KMS-11 (cell line): Measurements from ENCODE around the gene TRERF1.

ENCODE experiments used
- H2AFZ ChIP-seq: fragments of 200-600 bp; sonication (generic); 2 replicates; pipeline ENCODE4 v1.6.1; 2016; ENCODE audit warnings: antibody characterized with exemption, mixed run types, low read depth
- H3K27ac ChIP-seq: fragments of 200-600 bp; sonication (generic); 2 replicates; pipeline ENCODE4 v1.6.1; 2016; ENCODE audit warnings: mild to moderate bottlenecking, mixed run types
- H3K27me3 ChIP-seq: fragments of 200-600 bp; sonication (generic); 2 replicates; pipeline ENCODE4 v1.6.1; 2017; ENCODE audit warnings: mild to moderate bottlenecking, low read depth, mixed run types, moderate library complexity; ENCODE audit not compliant: insufficient read depth
- H3K36me3 ChIP-seq: fragments of 200-600 bp; sonication (generic); 2 replicates; pipeline ENCODE4 v1.6.1; 2017; ENCODE audit warnings: mild to moderate bottlenecking, mixed run types; ENCODE audit not compliant: insufficient read depth
- H3K4me1 ChIP-seq: fragments of 200-600 bp; sonication (generic); 2 replicates; pipeline ENCODE4 v1.6.1; 2016; ENCODE audit warnings: mild to moderate bottlenecking, low read depth, mixed run types; ENCODE audit not compliant: poor library complexity, severe bottlenecking
- H3K4me2 ChIP-seq: fragments of 200-600 bp; sonication (generic); 2 replicates; pipeline ENCODE4 v1.7.0; 2016; ENCODE audit warnings: mild to moderate bottlenecking, mixed run types
- H3K4me3 ChIP-seq: fragments of 200-600 bp; sonication (generic); IDR thresholded peaks from 2 replicates; pipeline ENCODE4 v1.6.1; 2017; ENCODE audit warnings: low read depth, low read length, mixed read lengths; ENCODE audit not compliant: insufficient read depth
- H3K79me2 ChIP-seq: fragments of 200-600 bp; sonication (generic); 2 replicates; pipeline ENCODE4 v1.6.1; 2016; ENCODE audit warnings: low read depth, mixed run types; ENCODE audit not compliant: insufficient read depth
- H3K9ac ChIP-seq: fragments of 200-600 bp; sonication (generic); 2 replicates; pipeline ENCODE4 v1.6.1; 2016; ENCODE audit warnings: mild to moderate bottlenecking, mixed run types
- H4K20me1 ChIP-seq: fragments of 200-600 bp; sonication (generic); 2 replicates; pipeline ENCODE4 v1.6.1; 2016; ENCODE audit warnings: mild to moderate bottlenecking, mixed run types; ENCODE audit not compliant: insufficient read depth
- CTCF ChIP-seq: fragments of 200-600 bp; sonication (generic); conservative IDR thresholded peaks from 2 replicates; pipeline ENCODE4 v1.6.1; 2017; ENCODE audit warnings: low read depth, mild to moderate bottlenecking, antibody characterized with exemption, low read length, moderate library complexity, mixed read lengths

Gene TRERF1

GRCh38 chr6:42365021-42365420 lies 86.7 kb downstream of the TRERF1 start:
- H3K4me2 ChIP-seq = no peak overlapping the region
- peaks cover 11% of the 10 kb centered on the region for H3K4me1 ChIP-seq
- H2AFZ ChIP-seq = no peak overlapping the region
- H3K27me3 ChIP-seq = no peaks in the 10 kb centered on the region
- no peaks in the 10 kb centered on the region for H3K79me2 ChIP-seq
- TF ChIP-seq CTCF = no peak
- H3K36me3 ChIP-seq = no peaks in the 10 kb centered on the region
- H4K20me1 ChIP-seq = no peaks in the 10 kb centered on the region
- H3K9ac ChIP-seq = no peak overlapping the region
- H3K4me3 ChIP-seq = no peak overlapping the region
- no peak overlapping the region for H3K27ac ChIP-seq

GRCh38 chr6:42363926-42364849 lies 87.5 kb downstream of the TRERF1 start:
- H3K79me2 ChIP-seq = no peaks in the 10 kb centered on the region
- no peaks in the 10 kb centered on the region for H3K27me3 ChIP-seq
- H3K4me3 ChIP-seq = no peak overlapping the region
- H3K36me3 ChIP-seq = no peaks in the 10 kb centered on the region
- no peaks in the 10 kb centered on the region for H4K20me1 ChIP-seq
- no peak overlapping the region for H3K9ac ChIP-seq
- TF ChIP-seq CTCF = no peak
- peaks cover 3% of the 10 kb centered on the region for H3K4me1 ChIP-seq
- no peak overlapping the region for H3K4me2 ChIP-seq
- H2AFZ ChIP-seq = no peak overlapping the region
- H3K27ac ChIP-seq = no peak overlapping the region

GRCh38 chr6:42361036-42361435 lies 90.7 kb downstream of the TRERF1 start:
- TF ChIP-seq CTCF = no peak
- Histone ChIP-seq H3K36me3 (no peaks in the 10 kb centered on the region), H3K4me3 (no peak overlapping the region), H3K4me2 (no peak overlapping the region), H3K79me2 (no peaks in the 10 kb centered on the region), H3K27me3 (no peaks in the 10 kb centered on the region), H3K4me1 (no peaks in the 10 kb centered on the region), H4K20me1 (no peaks in the 10 kb centered on the region), H2AFZ (no peak overlapping the region), H3K9ac (no peak overlapping the region), H3K27ac (no peak overlapping the region)

GRCh38 chr6:42359021-42359420 lies 92.7 kb downstream of the TRERF1 start:
- Histone ChIP-seq H3K4me1 (no peaks in the 10 kb centered on the region), H3K27ac (no peak overlapping the region), H3K79me2 (no peaks in the 10 kb centered on the region), H3K27me3 (no peaks in the 10 kb centered on the region), H3K36me3 (no peaks in the 10 kb centered on the region), H3K9ac (no peak overlapping the region), H2AFZ (no peak overlapping the region), H3K4me2 (no peak overlapping the region), H4K20me1 (no peaks in the 10 kb centered on the region), H3K4me3 (no peak overlapping the region)
- no peak for TF ChIP-seq CTCF
